ENCODE results near the gene ZP1. TPM values are rescaled to one million over a fixed set of nuclear protein-coding genes. Genes with fewer than 3 reads are reported as not detected.

Gene ZP1
- polyA plus RNA-seq, 1 experiment, result 0.36 TPM

- H3K4me3 ChIP-seq (ENCODE audit: low read depth, low read length), result no peak overlapping the region
- DNase-seq (ENCODE audit: low read depth), result peak; percentile 21
- no peaks in the 10 kb centered on the region for H3K36me3 ChIP-seq (ENCODE audit: control insufficient read depth, insufficient read depth, low read length)
- POLR2A ChIA-PET, result no interaction called here
- TF ChIP-seq CTCF (IDR thresholded peaks at IDR 0.05; ENCODE audit: insufficient read depth, low read depth, low read length), result no peak
- no peaks in the 10 kb centered on the region for H3K27me3 ChIP-seq (ENCODE audit: control insufficient read depth, insufficient read depth, low read length)
- CTCF ChIA-PET, result interaction anchor here (0.6 to 4.6 kb wide), 6 partner anchors 12 to 313 kb away, joined by 4 to 21 read pairs (median 8); no protein-coding TSS in a partner anchor
These were observed 5.7 kb downstream of the ZP1 start for GRCh38 chr11:60872961-60873524.

DNA sequence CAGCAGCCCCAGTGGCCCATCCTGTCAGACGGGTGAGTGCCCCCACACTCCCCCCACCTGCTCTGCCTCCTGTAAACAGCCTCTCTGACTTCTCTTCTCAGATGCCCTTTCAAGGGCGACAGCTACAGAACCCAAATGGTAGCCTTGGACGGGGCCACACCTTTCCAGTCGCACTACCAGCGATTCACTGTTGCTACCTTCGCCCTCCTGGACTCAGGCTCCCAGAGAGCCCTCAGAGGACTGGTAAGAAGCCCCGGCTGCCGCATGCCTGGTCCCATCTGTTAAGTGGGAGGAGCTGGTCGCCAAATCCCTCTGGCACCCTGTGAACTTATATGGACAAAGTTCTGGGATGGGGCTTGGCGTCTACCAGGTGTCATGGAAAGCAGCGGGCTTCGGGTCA lies 6.2 kb downstream of the ZP1 start:
- H3K4me3 ChIP-seq (ENCODE audit: low read depth, low read length), result no peak overlapping the region
- POLR2A ChIA-PET, result no interaction called here
- no peak for DNase-seq (ENCODE audit: low read depth)
- CTCF ChIA-PET, result interaction anchor here (0.6 to 4.6 kb wide), 5 partner anchors 14 to 312 kb away, joined by 4 to 21 read pairs (median 11); no protein-coding TSS in a partner anchor
- no peak for TF ChIP-seq CTCF (IDR thresholded peaks at IDR 0.05; ENCODE audit: insufficient read depth, low read depth, low read length)
- H3K27me3 ChIP-seq (ENCODE audit: control insufficient read depth, insufficient read depth, low read length), result no peaks in the 10 kb centered on the region
- H3K36me3 ChIP-seq (ENCODE audit: control insufficient read depth, insufficient read depth, low read length), result no peaks in the 10 kb centered on the region

- Histone ChIP-seq H3K4me3 (ENCODE audit: low read depth, low read length) (no peak overlapping the region), H3K36me3 (ENCODE audit: control insufficient read depth, insufficient read depth, low read length) (no peaks in the 10 kb centered on the region), H3K27me3 (ENCODE audit: control insufficient read depth, insufficient read depth, low read length) (no peaks in the 10 kb centered on the region)
- no peak for DNase-seq (ENCODE audit: low read depth)
- TF ChIP-seq CTCF (IDR thresholded peaks at IDR 0.05; ENCODE audit: insufficient read depth, low read depth, low read length), result no peak
- ChIA-PET CTCF (interaction anchor here (0.7 to 1.4 kb wide), 5 partner anchors 13 to 105 kb away, joined by 3 to 5 read pairs (median 3); no protein-coding TSS in a partner anchor), POLR2A (interaction anchor here (0.6 kb wide), 1 partner anchor 31 kb away, joined by 4 read pairs; no protein-coding TSS in a partner anchor)
These were observed 7.4 kb downstream of the ZP1 start for GRCh38 chr11:60874421-60875365.

DNA sequence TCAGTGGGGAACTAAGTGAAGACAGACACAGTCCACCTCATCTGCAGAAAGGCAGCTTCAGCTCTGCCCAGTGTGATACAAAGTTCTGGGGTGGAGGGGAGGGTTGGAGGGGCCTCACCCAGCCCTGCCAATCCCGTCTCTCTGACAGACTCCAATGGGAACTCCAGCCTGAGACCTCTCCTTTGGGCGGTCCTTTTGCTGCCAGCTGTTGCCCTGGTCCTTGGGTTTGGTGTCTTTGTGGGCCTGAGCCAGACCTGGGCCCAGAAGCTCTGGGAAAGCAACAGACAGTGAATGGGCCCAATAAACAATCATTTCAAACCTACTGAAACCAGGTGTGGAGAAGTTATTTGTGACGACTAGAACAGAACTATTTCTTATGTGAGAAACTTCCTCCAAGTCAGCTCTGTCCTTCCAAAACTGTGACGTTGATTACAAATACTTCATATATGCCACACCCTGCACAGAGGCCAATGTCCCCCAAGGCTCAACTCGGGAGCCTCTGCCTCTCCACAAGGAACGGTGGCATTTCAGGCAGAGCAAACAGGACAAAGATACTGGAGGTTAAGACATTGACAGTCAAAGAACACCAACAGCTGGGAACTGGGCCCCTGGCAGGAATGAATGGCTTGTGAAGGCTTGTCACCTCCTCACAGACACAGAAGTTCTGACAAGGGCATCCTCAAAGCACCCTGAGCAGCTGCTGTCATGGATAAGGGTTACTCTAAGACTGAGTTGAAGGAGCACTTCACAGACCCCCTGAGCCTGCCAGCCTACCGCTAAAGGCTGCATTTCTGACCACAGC lies 8.2 kb downstream of the ZP1 start:
- POLR2A ChIA-PET, result no interaction called here
- Histone ChIP-seq H3K36me3 (ENCODE audit: control insufficient read depth, insufficient read depth, low read length) (no peaks in the 10 kb centered on the region), H3K4me3 (ENCODE audit: low read depth, low read length) (no peak overlapping the region), H3K27me3 (ENCODE audit: control insufficient read depth, insufficient read depth, low read length) (no peaks in the 10 kb centered on the region)
- no peak for DNase-seq (ENCODE audit: low read depth)
- CTCF ChIA-PET, result interaction anchor here (0.6 to 1.4 kb wide), 8 partner anchors 12 to 106 kb away, joined by 3 to 10 read pairs (median 4); no protein-coding TSS in a partner anchor
- no peak for TF ChIP-seq CTCF (IDR thresholded peaks at IDR 0.05; ENCODE audit: insufficient read depth, low read depth, low read length)

Data from BJ (cell line).